Activated CD8-positive, alpha-beta memory T cell treated with anti-CD3 and anti-CD28 coated beads for 1 hour (primary cell): ENCODE measurements around the gene HOXD3.

Experiments
- DNase-seq, 2 donors: peaks; one replicate each; pipeline ENCODE4 v3.0.0-alpha.2; 2020; ENCODE audit warnings: low read depth in 1 of 2; ENCODE audit errors: extremely low read depth in 1 of 2

Gene HOXD3

GRCh38 chr2:176121190-176122051 lies 35.7 kb upstream of the HOXD3 start:
- DNase-seq = no peak

DNA sequence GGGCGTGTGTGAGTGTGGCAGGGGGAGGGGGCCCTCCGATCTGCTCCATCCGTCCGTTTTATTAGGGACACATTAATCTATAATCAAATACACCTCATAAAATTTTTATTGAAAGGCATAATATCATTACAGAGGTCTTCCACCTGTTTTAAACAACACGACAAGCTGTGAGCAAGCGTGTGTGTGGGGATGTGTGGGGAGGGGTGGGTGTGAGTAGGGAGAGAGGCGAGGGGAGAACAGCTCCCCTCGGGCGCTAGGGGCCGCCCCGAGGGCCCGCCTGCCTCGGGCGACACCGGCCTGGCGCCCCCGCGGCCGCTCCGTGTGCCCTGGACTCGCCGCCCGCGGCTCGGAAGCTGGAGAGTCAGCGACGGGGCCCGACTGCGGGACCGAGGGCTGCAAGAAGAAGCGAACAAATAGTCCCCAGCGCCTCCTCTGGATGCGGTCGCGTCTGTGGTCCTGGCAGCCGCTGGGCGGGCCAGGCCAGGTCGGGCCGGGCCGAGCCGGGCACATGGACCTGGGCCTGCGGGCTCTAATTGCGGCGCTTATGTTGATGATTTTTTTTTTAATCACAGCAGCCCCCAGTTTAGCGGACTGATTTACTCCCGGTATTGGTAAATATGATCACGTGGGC lies 34.9 kb upstream of the HOXD3 start:
- DNase-seq = no peak

- no peak for DNase-seq
Observed at GRCh38 chr2:176122683-176123410, 34.3 kb upstream of the HOXD3 start, which contains the start of gene HOXD9. Gene HOXD9, plus strand, starts transcription at chr2:176122719. Its CDS starts 50 bp downstream, at chr2:176122769.

- no peak for DNase-seq
Observed at GRCh38 chr2:176123411-176124109, 33.5 kb upstream of the HOXD3 start.

DNA sequence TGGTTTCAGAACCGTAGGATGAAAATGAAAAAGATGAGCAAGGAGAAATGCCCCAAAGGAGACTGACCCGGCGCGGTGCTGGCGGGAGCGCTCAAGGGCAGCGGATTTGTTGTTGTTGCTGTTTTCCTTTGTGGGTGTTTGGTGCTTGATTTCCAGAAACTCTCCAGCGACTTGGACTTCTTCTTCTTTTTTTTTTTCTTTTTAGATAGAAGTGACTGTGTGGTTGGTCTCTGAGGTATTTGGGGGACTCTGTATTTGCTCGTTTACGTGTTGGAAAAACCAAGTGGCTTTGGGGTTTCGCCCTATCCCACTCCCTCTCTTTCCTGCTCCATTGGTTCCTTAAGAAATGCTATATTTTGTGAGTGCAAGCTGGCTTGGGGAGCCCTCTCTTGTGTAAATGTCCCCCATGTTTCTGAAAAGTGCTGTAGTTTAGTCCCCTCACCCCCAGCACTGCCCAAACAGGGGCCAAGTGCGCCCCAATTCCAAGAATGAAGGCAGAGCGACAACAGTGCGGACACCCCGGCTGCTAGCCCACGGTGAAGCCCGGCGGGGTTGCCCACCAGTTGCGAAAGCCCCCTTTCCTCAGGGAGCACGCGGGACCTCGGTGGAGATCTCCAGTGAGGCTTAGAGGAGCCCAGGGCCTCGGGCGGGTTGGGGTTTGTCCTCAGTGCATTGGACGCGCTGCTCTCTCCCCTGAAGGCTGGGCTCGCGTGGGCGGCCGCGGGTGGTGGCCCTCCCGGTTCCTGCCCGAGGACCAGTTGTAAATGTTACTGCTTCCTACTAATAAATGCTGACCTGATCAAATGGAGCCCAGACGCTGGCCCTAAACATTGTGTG lies 32.8 kb upstream of the HOXD3 start:
- no peak for DNase-seq

- DNase-seq = no peak
Observed at GRCh38 chr2:176124947-176125771, 31.9 kb upstream of the HOXD3 start.

DNA sequence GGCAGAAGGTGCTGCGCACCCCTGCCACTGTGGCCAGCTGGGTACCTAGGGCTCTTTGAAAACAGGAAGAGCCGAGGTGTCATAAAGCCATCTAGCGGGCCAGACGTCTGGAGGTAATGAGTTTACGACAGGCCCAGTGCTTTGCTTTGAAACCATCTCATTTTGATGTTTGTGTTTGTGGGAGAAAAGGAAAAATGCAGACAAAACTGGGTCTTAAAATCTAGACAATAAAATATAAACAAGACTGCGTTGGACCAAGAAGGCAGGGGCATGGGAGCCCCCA lies 31.4 kb upstream of the HOXD3 start:
- DNase-seq = no peak

- DNase-seq = peak; percentile 37 to 57
Observed at GRCh38 chr2:176126929-176127773, 30.0 kb upstream of the HOXD3 start.

DNA sequence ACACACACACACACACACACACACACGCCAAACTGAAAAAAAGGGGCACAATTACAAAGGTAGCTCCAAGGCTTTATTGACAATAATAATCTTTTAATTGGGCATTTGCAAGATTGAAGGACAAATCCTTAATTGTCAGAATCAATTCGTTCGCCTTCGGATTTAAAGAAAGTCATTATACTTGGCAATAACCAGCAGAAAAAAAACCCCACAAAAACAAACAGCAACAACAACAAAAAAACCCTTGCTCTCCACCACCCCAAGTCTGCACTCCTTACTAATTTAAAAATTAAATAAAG lies 29.4 kb upstream of the HOXD3 start:
- no peak for DNase-seq

- no peak for DNase-seq
Observed at GRCh38 chr2:176128172-176128981, 28.7 kb upstream of the HOXD3 start.

DNA sequence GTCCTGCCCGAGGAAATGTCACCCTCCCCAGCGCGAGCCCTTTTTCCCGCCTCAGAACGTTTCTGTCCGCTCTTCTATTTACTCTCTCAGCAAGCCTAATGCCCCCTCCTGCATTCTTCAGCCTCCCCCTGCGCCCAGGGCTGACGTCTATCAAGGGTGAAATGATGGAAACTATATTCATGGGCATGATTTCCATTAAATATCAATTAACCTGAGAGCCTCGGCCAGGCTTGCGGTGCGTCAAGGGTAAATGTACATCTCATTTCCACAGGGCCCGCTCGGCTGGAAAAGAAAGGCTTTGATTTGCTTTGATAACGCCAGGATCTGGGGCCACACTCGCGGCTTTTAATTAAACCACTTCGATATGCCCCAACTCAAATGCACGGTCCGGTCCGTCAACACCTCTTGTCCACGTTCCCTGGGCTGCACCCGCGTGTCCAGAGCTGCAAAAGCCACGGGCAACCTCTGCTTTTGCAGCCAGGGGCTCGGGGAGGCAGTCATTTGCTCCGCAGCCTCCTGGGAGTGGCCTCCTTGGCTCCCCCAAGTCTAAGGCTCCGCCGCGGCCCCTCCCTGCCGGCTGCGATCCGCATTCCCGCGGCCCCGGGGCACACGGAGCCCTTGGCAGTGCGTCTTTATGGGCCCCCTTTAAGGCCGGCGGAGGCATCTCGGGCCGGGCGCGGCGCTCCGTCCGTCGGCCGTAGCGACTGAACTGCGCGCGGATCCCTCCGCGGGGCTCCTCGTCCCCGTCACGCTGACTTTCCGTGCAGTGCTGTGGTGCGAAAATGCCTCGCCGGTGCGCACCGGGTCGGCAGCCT lies 27.9 kb upstream of the HOXD3 start, which contains the start of gene HOXD8:
HOXD8 (plus strand) TSS at position 724 of the 815 bp plus-strand sequence. CDS start 662 bp downstream, outside the sequence.
- no peak for DNase-seq

DNA sequence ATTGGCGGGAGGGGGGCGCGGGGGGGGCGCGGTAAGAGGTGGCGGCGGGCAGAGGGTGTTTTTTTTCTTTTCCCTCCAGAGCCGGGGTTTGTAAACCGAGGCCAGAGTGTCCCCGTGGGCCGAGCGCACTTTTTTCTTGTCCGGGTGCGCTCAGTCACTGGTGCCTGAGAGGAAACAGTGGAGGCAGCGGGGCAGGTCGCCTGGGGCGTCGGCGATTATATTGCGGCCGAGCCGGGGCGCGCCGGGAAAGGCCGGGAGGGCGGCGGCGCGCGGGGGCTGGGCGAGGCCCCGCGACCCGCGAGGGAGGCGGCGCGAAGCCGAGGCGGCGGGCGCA lies 27.3 kb upstream of the HOXD3 start:
- DNase-seq = no peak

- DNase-seq = no peak
Observed at GRCh38 chr2:176130147-176130956, 26.8 kb upstream of the HOXD3 start.

DNA sequence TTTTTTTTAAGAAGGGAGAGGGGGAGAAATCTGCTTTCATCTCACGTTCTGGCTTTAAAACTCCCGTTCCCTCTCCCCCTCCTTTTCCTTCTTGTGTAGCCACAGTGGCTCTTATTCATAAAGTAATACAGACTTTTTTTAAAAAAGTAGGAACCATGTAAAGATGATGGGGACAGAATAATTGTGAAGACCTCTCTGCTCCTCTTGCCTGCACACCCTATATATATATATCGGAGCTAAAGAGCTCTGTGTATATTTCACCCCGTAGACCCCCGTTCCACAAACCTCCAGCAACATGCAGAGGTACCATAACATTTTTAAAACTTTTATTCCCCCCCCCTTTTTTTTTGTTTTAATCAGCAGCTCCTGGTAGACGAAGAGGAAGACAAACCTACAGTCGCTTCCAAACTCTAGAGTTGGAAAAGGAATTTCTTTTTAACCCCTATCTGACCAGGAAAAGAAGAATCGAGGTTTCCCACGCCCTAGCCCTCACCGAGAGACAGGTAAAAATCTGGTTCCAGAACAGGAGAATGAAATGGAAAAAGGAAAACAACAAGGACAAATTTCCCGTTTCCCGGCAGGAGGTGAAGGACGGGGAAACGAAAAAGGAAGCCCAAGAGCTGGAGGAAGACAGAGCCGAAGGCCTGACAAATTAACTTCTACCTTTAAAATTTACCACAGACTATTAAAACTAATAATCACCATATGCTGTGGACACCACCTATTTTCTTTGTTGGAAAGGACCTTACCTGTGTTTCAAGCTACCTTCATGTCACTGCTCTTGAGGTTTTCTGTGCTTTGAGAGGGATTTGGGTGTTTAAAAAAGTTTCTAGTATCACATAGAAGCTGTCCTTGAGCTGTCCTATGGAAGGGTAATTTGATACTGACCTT lies 25.9 kb upstream of the HOXD3 start:
- no peak for DNase-seq

DNA sequence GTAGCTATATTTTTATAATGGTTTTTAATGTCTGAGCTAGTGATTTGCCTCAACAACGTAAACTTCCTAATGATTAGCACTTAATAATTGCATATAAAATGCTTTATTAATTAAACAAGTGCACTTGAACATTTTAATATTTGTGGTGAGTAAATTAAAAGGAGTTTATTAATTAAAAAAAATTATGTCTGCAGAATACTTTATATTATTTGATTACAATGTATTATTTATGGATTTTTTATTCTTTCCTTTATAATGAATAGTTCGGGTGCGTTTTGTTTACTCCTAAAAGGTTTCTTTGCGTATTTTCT lies 25.3 kb upstream of the HOXD3 start:
- no peak for DNase-seq
